HepG2 (cell line): ENCODE measurements around the gene ZC3H7B. TPM values are rescaled to one million over a fixed set of nuclear protein-coding genes. Genes with fewer than 3 reads are reported as not detected.

Experiments used
- ATAC-seq: fragments of 200-7000 bp; cut with Tn5 transposase; 3 replicates; pipeline ENCODE4 v1.9.1; 2020; ENCODE audit warnings: mild to moderate bottlenecking, moderate library complexity
- BruUV-seq: library from RNA; stranded (reverse); fragments of 400-500 nt; replicated peaks from 2 replicates; lab custom pipeline; 2021; lab: Mats Ljungman, UMichigan
- CTCF ChIA-PET: fragments of 300-600 bp; formaldehyde crosslinking; extraction: SDS; loops from one replicate; lab custom pipeline; 2021; ENCODE audit warnings: low total read pairs, inconsistent platforms, low intra/inter-chr PET ratio; lab: Yijun Ruan, JAX
- POLR2A ChIA-PET: fragments of 350-600 bp; sonication (Branson Sonifier 250); formaldehyde crosslinking; loops from one replicate; lab custom pipeline; 2020; ENCODE audit warnings: antibody characterized with exemption, inconsistent platforms; lab: Yijun Ruan, JAX
- DNase-seq: peaks from one replicate; pipeline ENCODE4 v3.0.0-alpha.2; 2015; ENCODE audit warnings: low spot score
- FAIRE-seq: peaks from 3 replicates; lab custom pipeline; 2011; peaks lifted over from hg19 to GRCh38; lab: Jason Lieb, UNC
- H2AFZ ChIP-seq: one replicate; pipeline ENCODE4 v1.6.1; 2011; ENCODE audit warnings: low read length, inconsistent platforms
- H3K27ac ChIP-seq: fragments of 300-600 bp; 3 replicates; pipeline ENCODE4 v1.8.0; 2011; ENCODE audit warnings: mixed run types, mild to moderate bottlenecking, mixed read lengths, low read length, inconsistent platforms; ENCODE audit not compliant: insufficient read depth; ENCODE audit errors: extremely low read length
- H3K27me3 ChIP-seq, 2 experiments: fragments of 200-600 bp in 1 of 2; 2 replicates in 1 of 2; 3 replicates in 1 of 2; pipeline versions ENCODE4 v1.6.0 to v1.8.0; 2011; ENCODE audit warnings: low read length in 2 of 2, mild to moderate bottlenecking in 2 of 2, moderate library complexity in 2 of 2, inconsistent platforms in 1 of 2; ENCODE audit not compliant: insufficient read depth in 2 of 2, control insufficient read depth in 1 of 2
- H3K36me3 ChIP-seq, 2 experiments: fragments of 200-600 bp in 1 of 2; replicated peaks in 1 of 2; 2 replicates in 1 of 2; 3 replicates in 1 of 2; pipeline versions ENCODE4 v1.5.1 to v1.8.0; 2011; ENCODE audit warnings: low read length in 2 of 2, inconsistent platforms in 1 of 2; ENCODE audit not compliant: insufficient read depth in 2 of 2, control insufficient read depth in 1 of 2
- H3K4me1 ChIP-seq: 2 replicates; pipeline ENCODE4 v1.5.1; 2012; ENCODE audit warnings: low read length, inconsistent platforms; ENCODE audit not compliant: insufficient read depth
- H3K4me2 ChIP-seq: 2 replicates; pipeline ENCODE4 v1.6.0; 2011; ENCODE audit warnings: low read depth, low read length, inconsistent platforms
- H3K4me3 ChIP-seq, 3 experiments: fragments of 200-600 bp in 1 of 3; sonication (generic), shearing (Covaris generic) in 1 of 3; replicated peaks in 1 of 3; 2 replicates each; pipeline ENCODE4 v1.5.1; 2011 to 2016; ENCODE audit warnings: low read length in 3 of 3, inconsistent platforms in 2 of 3, low read depth in 2 of 3, mild to moderate bottlenecking in 2 of 3, control low read depth in 1 of 3, mixed read lengths in 1 of 3; ENCODE audit not compliant: insufficient read depth in 1 of 3
- H3K79me2 ChIP-seq: one replicate; pipeline ENCODE4 v1.6.1; 2011; ENCODE audit warnings: low read length, inconsistent platforms; ENCODE audit not compliant: insufficient read depth
- H3K9ac ChIP-seq: 2 replicates; pipeline ENCODE4 v1.6.0; 2011; ENCODE audit warnings: mild to moderate bottlenecking, low read depth, low read length, inconsistent platforms; ENCODE audit not compliant: insufficient read depth
- H3K9me3 ChIP-seq: 2 replicates; pipeline ENCODE4 v1.5.1; 2012; ENCODE audit warnings: mild to moderate bottlenecking, low read length
- H4K20me1 ChIP-seq: 2 replicates; pipeline ENCODE4 v1.6.0; 2011; ENCODE audit warnings: inconsistent platforms, mild to moderate bottlenecking, low read length, moderate library complexity; ENCODE audit not compliant: insufficient read depth
- ARID4A ChIP-seq: sonication (generic); formaldehyde crosslinking; IDR thresholded peaks from 2 replicates; pipeline ENCODE4 v1.5.0; 2020; ENCODE audit warnings: mild to moderate bottlenecking, missing genetic modification reagents, borderline replicate concordance
- BRCA1 ChIP-seq: sonication (generic); formaldehyde crosslinking; IDR thresholded peaks from 2 replicates; pipeline ENCODE4 v1.4.0; 2020; ENCODE audit warnings: missing genetic modification reagents
- FLYWCH1 ChIP-seq: sonication (generic); formaldehyde crosslinking; IDR thresholded peaks from 2 replicates; pipeline ENCODE4 v1.8.1; 2023; ENCODE audit warnings: mild to moderate bottlenecking, missing genetic modification reagents
- FOSL2 ChIP-seq: sonication (generic); formaldehyde crosslinking; IDR thresholded peaks from 2 replicates; pipeline ENCODE4 v1.4.0; 2020; ENCODE audit warnings: missing genetic modification reagents
- KDM6A ChIP-seq: IDR thresholded peaks from 2 replicates; pipeline ENCODE4 v1.6.1; 2016; ENCODE audit warnings: low read depth
- MIER3 ChIP-seq: IDR thresholded peaks from 2 replicates; pipeline ENCODE4 v1.6.1; 2016; ENCODE audit warnings: missing compliant biosample characterization, borderline replicate concordance
- NFIB ChIP-seq: sonication (generic); formaldehyde crosslinking; IDR thresholded peaks from 2 replicates; pipeline ENCODE4 v1.9.0; 2021; ENCODE audit warnings: missing genetic modification reagents, mild to moderate bottlenecking, borderline replicate concordance
- SKI ChIP-seq: fragments of 450-650 bp; IDR thresholded peaks from one replicate; pipeline ENCODE4 v1.6.1; 2018; ENCODE audit warnings: mild to moderate bottlenecking; ENCODE audit not compliant: partially characterized antibody
- SMC3 ChIP-seq: IDR thresholded peaks from 2 replicates; pipeline ENCODE4 v1.6.1; 2011; ENCODE audit warnings: low read length, improper control_type of control experiment
- STAG1 ChIP-seq: sonication (generic); formaldehyde crosslinking; IDR thresholded peaks from 2 replicates; pipeline ENCODE4 v1.4.0; 2020; ENCODE audit warnings: missing genetic modification reagents
- ZMYM2 ChIP-seq: sonication (generic); formaldehyde crosslinking; IDR thresholded peaks from 2 replicates; pipeline ENCODE4 v1.8.0; 2022; ENCODE audit warnings: mild to moderate bottlenecking, missing genetic modification reagents
- ZNF674 ChIP-seq: sonication (generic); formaldehyde crosslinking; IDR thresholded peaks from 2 replicates; pipeline ENCODE4 v1.5.0; 2020; ENCODE audit warnings: low read depth, mild to moderate bottlenecking, missing genetic modification reagents
- ZNF772 ChIP-seq: sonication (generic); formaldehyde crosslinking; IDR thresholded peaks from 2 replicates; pipeline ENCODE4 v1.5.0; 2020; ENCODE audit warnings: mild to moderate bottlenecking, missing genetic modification reagents
- WGBS: methylation state at CpG from one replicate; pipeline ENCODE4 v1.1.6; 2017; ENCODE audit warnings: low lambda C conversion rate; 5-methylcytosine and 5-hydroxymethylcytosine counted together
- in situ Hi-C: cut with HindIII; loops from 2 replicates; pipeline ENCODE4 v1.10.0; 2017; ENCODE audit warnings: low pct_unique_long_range_greater_than_20kb; ENCODE audit not compliant: extremely low pct_ligation_motif_present
- intact Hi-C: fragments of 100-400 bp; cut with micrococcal nuclease; formaldehyde crosslinking; loops from one replicate; pipeline ENCODE4 v1.10.0; 2022; ENCODE audit not compliant: unreplicated experiment
- polyA plus RNA-seq, 8 experiments: library from polyadenylated mRNA; depleted of rRNA in 3 of 8; stranded (reverse) in 7 of 8; unstranded in 1 of 8; fragments of >200 nt; fragmentation: Illumina TruSeq in 4 of 8; extraction: Trizol in 4 of 8; gene quantifications; 2 replicates each; pipeline versions ENCODE4 v1.2.1 to v1.2.3, GENCODE V29; 2011 to 2016; ENCODE audit warnings: low read depth in 4 of 8, missing spikeins in 1 of 8, mixed read lengths in 1 of 8; ENCODE audit not compliant: insufficient read depth in 1 of 8
- total RNA-seq, 5 experiments: library from RNA; depleted of rRNA; stranded (reverse); fragments of >200 nt; fragmentation: Illumina TruSeq; extraction: Trizol; gene quantifications; 2 replicates each; pipeline ENCODE4 v1.2.3, GENCODE V29; 2016; ENCODE audit warnings: low read depth in 1 of 5
- TF ChIP-seq, protein P1 (sequence below): IDR thresholded peaks from 2 replicates; pipeline ENCODE4 v1.6.1; 2016; ENCODE audit warnings: control low read depth
- TF ChIP-seq, protein P2 (sequence below): sonication (generic); formaldehyde crosslinking; IDR thresholded peaks from 2 replicates; pipeline ENCODE4 v1.4.0; 2020; ENCODE audit warnings: missing genetic modification reagents
- TF ChIP-seq, protein P3 (sequence below): fragments of 450-650 bp; IDR thresholded peaks from 2 replicates; pipeline ENCODE4 v1.6.1; 2016

The ZC3H7B gene
- total and polyA plus RNA-seq, 2 of the 13 experiments (the other 11 are each of a cell fraction or from before 2014, with no cell fraction given), result 26.4 to 37.2 TPM

- peak overlapping the region; percentile 92 for H3K27ac ChIP-seq
- TF ChIP-seq, protein P1, sequence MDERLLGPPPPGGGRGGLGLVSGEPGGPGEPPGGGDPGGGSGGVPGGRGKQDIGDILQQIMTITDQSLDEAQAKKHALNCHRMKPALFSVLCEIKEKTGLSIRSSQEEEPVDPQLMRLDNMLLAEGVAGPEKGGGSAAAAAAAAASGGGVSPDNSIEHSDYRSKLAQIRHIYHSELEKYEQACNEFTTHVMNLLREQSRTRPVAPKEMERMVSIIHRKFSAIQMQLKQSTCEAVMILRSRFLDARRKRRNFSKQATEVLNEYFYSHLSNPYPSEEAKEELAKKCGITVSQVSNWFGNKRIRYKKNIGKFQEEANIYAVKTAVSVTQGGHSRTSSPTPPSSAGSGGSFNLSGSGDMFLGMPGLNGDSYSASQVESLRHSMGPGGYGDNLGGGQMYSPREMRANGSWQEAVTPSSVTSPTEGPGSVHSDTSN, result no peak
- TF ChIP-seq SKI, result no peak
- no peak for TF ChIP-seq ZNF772
- no peak for TF ChIP-seq MIER3 (CRISPR knock-in tag)
- TF ChIP-seq ZMYM2, result no peak
- TF ChIP-seq, protein P2, sequence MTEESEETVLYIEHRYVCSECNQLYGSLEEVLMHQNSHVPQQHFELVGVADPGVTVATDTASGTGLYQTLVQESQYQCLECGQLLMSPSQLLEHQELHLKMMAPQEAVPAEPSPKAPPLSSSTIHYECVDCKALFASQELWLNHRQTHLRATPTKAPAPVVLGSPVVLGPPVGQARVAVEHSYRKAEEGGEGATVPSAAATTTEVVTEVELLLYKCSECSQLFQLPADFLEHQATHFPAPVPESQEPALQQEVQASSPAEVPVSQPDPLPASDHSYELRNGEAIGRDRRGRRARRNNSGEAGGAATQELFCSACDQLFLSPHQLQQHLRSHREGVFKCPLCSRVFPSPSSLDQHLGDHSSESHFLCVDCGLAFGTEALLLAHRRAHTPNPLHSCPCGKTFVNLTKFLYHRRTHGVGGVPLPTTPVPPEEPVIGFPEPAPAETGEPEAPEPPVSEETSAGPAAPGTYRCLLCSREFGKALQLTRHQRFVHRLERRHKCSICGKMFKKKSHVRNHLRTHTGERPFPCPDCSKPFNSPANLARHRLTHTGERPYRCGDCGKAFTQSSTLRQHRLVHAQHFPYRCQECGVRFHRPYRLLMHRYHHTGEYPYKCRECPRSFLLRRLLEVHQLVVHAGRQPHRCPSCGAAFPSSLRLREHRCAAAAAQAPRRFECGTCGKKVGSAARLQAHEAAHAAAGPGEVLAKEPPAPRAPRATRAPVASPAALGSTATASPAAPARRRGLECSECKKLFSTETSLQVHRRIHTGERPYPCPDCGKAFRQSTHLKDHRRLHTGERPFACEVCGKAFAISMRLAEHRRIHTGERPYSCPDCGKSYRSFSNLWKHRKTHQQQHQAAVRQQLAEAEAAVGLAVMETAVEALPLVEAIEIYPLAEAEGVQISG (CRISPR knock-in tag), result no peak
- no peak for TF ChIP-seq ZNF674 (CRISPR knock-in tag)
- TF ChIP-seq KDM6A, result no peak
- no peak for TF ChIP-seq NFIB (CRISPR knock-in tag)
- no peak for TF ChIP-seq BRCA1 (CRISPR knock-in tag)
- no peak for TF ChIP-seq FLYWCH1 (CRISPR knock-in tag)
- TF ChIP-seq, protein P3, sequence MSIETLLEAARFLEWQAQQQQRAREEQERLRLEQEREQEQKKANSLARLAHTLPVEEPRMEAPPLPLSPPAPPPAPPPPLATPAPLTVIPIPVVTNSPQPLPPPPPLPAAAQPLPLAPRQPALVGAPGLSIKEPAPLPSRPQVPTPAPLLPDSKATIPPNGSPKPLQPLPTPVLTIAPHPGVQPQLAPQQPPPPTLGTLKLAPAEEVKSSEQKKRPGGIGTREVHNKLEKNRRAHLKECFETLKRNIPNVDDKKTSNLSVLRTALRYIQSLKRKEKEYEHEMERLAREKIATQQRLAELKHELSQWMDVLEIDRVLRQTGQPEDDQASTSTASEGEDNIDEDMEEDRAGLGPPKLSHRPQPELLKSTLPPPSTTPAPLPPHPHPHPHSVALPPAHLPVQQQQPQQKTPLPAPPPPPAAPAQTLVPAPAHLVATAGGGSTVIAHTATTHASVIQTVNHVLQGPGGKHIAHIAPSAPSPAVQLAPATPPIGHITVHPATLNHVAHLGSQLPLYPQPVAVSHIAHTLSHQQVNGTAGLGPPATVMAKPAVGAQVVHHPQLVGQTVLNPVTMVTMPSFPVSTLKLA, result no peak
- TF ChIP-seq SMC3, result no peak
- TF ChIP-seq STAG1 (CRISPR knock-in tag), result no peak
- TF ChIP-seq FOSL2 (CRISPR knock-in tag), result no peak
- TF ChIP-seq ARID4A, result no peak
Observed at GRCh38 chr22:41398921-41399320, 97.6 kb downstream of the ZC3H7B start.

More at GRCh38 chr22:41398921-41399320, 97.6 kb downstream of the ZC3H7B start:
- H3K79me2 ChIP-seq, result no peaks in the 10 kb centered on the region
- no peaks in the 10 kb centered on the region for H3K27me3 ChIP-seq
- DNase-seq, result no peak
- no peak for ATAC-seq
- ChIA-PET POLR2A (interaction anchor here (1.4 to 4.8 kb wide), 5 partner anchors 13 to 71 kb away, joined by 3 to 60 read pairs (median 4); partner anchors contain the start of genes ACO2, TEF and TOB2), CTCF (no interaction called here)
- FAIRE-seq, result no peak
- H3K36me3 ChIP-seq, result peaks cover 2 to 12% of the 10 kb centered on the region in 2 experiments; a peak in 2 of 5 replicates
- intact Hi-C loops (no loop called here), in situ Hi-C loops (no loop called here)
- peak overlapping the region; percentile 64; the same call in 1 of the 2 replicates for H3K9ac ChIP-seq
- no peaks in the 10 kb centered on the region for H3K9me3 ChIP-seq
- H3K4me2 ChIP-seq, result peak overlapping the region; percentile 92
- peaks cover 78% of the 10 kb centered on the region for H3K4me1 ChIP-seq
- BruUV-seq, result no TSS peak
- no peak overlapping the region for H2AFZ ChIP-seq
- H3K4me3 ChIP-seq, result peak overlapping the region; percentile 21 to 67 (median 41); a peak in 5 of 6 replicates
- WGBS, result 50% methylated on average over 8 of the region's 8 CpGs
- no peaks in the 10 kb centered on the region for H4K20me1 ChIP-seq
